Suprapubic skin (tissue), 4 donors: ENCODE results near the gene ATL1. TPM values are rescaled to one million over a fixed set of nuclear protein-coding genes. Genes with fewer than 3 reads are reported as not detected.

ENCODE experiments used
- DNase-seq, 2 donors: peaks; one replicate each; pipeline ENCODE4 v3.0.0-alpha.2; 2019; ENCODE audit warnings: low spot score in 2 of 2
- H3K27ac ChIP-seq: fragments of 200-600 bp; sonication (generic); one replicate; pipeline ENCODE4 v1.5.1; 2019
- H3K27me3 ChIP-seq: fragments of 200-600 bp; sonication (generic); one replicate; pipeline ENCODE4 v1.5.1; 2019
- H3K36me3 ChIP-seq: fragments of 200-600 bp; sonication (generic); one replicate; pipeline ENCODE4 v1.5.1; 2019
- H3K4me1 ChIP-seq: fragments of 200-600 bp; sonication (generic); one replicate; pipeline ENCODE4 v1.5.1; 2019
- H3K4me3 ChIP-seq: fragments of 200-600 bp; sonication (generic); one replicate; pipeline ENCODE4 v1.5.1; 2019; ENCODE audit warnings: mild to moderate bottlenecking
- H3K9me3 ChIP-seq: fragments of 200-600 bp; sonication (generic); one replicate; pipeline ENCODE4 v1.5.1; 2019
- CTCF ChIP-seq, 2 donors: fragments of 200-600 bp in 1 of 2; fragments of 450-650 bp in 1 of 2; sonication (generic) in 1 of 2; IDR thresholded peaks; one replicate each; pipeline ENCODE4 v1.5.1; 2016 to 2019; ENCODE audit warnings: antibody characterized with exemption in 2 of 2, mild to moderate bottlenecking in 1 of 2, moderate library complexity in 1 of 2
- EP300 ChIP-seq: sonication (generic); formaldehyde crosslinking; IDR thresholded peaks from one replicate; pipeline ENCODE4 v1.6.1; 2017; ENCODE audit warnings: antibody characterized with exemption
- POLR2A ChIP-seq, 2 donors: fragments of 450-650 bp; IDR thresholded peaks; one replicate each; pipeline ENCODE4 v1.6.1; 2017; ENCODE audit warnings: antibody characterized with exemption in 2 of 2, mild to moderate bottlenecking in 2 of 2, moderate library complexity in 2 of 2
- POLR2AphosphoS5 ChIP-seq, 3 donors: sonication (generic); formaldehyde crosslinking; IDR thresholded peaks; one replicate each; pipeline ENCODE4 v1.6.1; 2017; ENCODE audit warnings: antibody characterized with exemption in 3 of 3
- WGBS: methylation state at CpG from one replicate; pipeline ENCODE4 v1.1.5; 2018; 5-methylcytosine and 5-hydroxymethylcytosine counted together
- total RNA-seq, 4 donors: library from RNA; depleted of rRNA; stranded (reverse); fragments of >200 nt; gene quantifications; one replicate each; pipeline ENCODE4 v1.1.0, GENCODE V29; 2016

The ATL1 gene
- total RNA-seq, 4 donors from 2014 or later = 8.2 to 22.8 (median 14.5) TPM

DNA sequence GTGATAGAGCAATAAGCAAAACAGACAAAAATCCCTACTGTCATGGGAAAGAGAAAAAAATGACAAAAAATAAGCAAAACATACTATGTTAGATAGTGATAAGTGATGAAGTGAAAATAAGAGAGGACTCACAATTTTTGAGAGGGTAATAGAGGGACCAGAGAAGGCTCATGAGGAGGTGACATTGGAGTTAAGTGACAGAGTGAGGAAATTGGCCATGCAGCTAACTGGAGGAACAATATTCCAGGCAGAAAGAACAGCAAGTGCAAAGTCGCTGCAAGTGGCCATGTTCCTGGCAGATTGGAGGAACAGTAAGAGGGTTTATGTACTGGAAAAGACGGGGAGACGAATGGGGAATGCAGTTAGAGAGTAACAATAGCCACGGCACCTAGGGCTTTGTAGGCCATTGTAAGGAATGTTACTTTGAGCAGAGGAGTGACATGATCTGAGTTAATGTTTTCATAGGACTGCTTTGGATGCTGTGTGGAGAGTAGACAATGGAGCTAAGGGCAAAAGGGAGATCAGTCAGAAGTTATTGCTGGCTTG is 109.6 kb downstream of the ATL1 start:
- no peaks in the 10 kb centered on the region for H3K9me3 ChIP-seq
- TF ChIP-seq EP300 (no peak), CTCF (IDR thresholded peaks at IDR 0.05) (no peak), POLR2A (IDR thresholded peaks at IDR 0.05) (no peak), POLR2AphosphoS5 (IDR thresholded peaks at IDR 0.05) (no peak)
- H3K36me3 ChIP-seq = no peaks in the 10 kb centered on the region
- peaks cover 24% of the 10 kb centered on the region for H3K4me1 ChIP-seq
- no peak overlapping the region for H3K4me3 ChIP-seq
- no peaks in the 10 kb centered on the region for H3K27me3 ChIP-seq
- H3K27ac ChIP-seq = peak overlapping the region; percentile 34
- no peak for DNase-seq
- 85% methylated on average over 4 of the region's 4 CpGs for WGBS

- Histone ChIP-seq H3K9me3 (no peaks in the 10 kb centered on the region), H3K36me3 (no peaks in the 10 kb centered on the region), H3K27ac (peak overlapping the region; percentile 41), H3K4me1 (peaks cover 20% of the 10 kb centered on the region), H3K27me3 (no peaks in the 10 kb centered on the region), H3K4me3 (no peak overlapping the region)
- 80% methylated on average over 10 of the region's 10 CpGs for WGBS
- TF ChIP-seq CTCF (IDR thresholded peaks at IDR 0.05) (no peak), POLR2A (IDR thresholded peaks at IDR 0.05) (no peak), POLR2AphosphoS5 (IDR thresholded peaks at IDR 0.05) (no peak), EP300 (no peak)
- no peak for DNase-seq
Measured at GRCh38 chr14:50670196-50670865, 110.4 kb downstream of the ATL1 start.

GRCh38 chr14:50670866-50671256 is 110.9 kb downstream of the ATL1 start:
- peaks cover 20% of the 10 kb centered on the region for H3K4me1 ChIP-seq
- TF ChIP-seq EP300 (no peak), CTCF (IDR thresholded peaks at IDR 0.05) (no peak)
- DNase-seq = no peak
- no peak overlapping the region for H3K4me3 ChIP-seq
- no peaks in the 10 kb centered on the region for H3K27me3 ChIP-seq
- no peaks in the 10 kb centered on the region for H3K36me3 ChIP-seq
- no peaks in the 10 kb centered on the region for H3K9me3 ChIP-seq
- H3K27ac ChIP-seq = peak overlapping the region; percentile 41
- 94% methylated on average over 6 of the region's 6 CpGs for WGBS

- no peaks in the 10 kb centered on the region for H3K9me3 ChIP-seq
- H3K27ac ChIP-seq = no peak overlapping the region
- H3K4me1 ChIP-seq = peaks cover 14% of the 10 kb centered on the region
- H3K4me3 ChIP-seq = no peak overlapping the region
- H3K36me3 ChIP-seq = no peaks in the 10 kb centered on the region
- no peak for DNase-seq
- H3K27me3 ChIP-seq = no peaks in the 10 kb centered on the region
- 70% methylated on average over 2 of the region's 2 CpGs for WGBS
- no peak for TF ChIP-seq POLR2AphosphoS5 (IDR thresholded peaks at IDR 0.05)
- TF ChIP-seq CTCF (IDR thresholded peaks at IDR 0.05) = no peak
- TF ChIP-seq EP300 = no peak
Measured at GRCh38 chr14:50675597-50675996, 115.7 kb downstream of the ATL1 start.

GRCh38 chr14:50676814-50677516 is 117.0 kb downstream of the ATL1 start:
- 63% methylated on average over 7 of the region's 7 CpGs for WGBS
- Histone ChIP-seq H3K36me3 (no peaks in the 10 kb centered on the region), H3K4me1 (peaks cover 14% of the 10 kb centered on the region), H3K27ac (peak overlapping the region; percentile 16), H3K4me3 (no peak overlapping the region), H3K27me3 (no peaks in the 10 kb centered on the region), H3K9me3 (no peaks in the 10 kb centered on the region)
- DNase-seq = no peak
- TF ChIP-seq POLR2AphosphoS5 (IDR thresholded peaks at IDR 0.05) (no peak), POLR2A (IDR thresholded peaks at IDR 0.05) (no peak), CTCF (IDR thresholded peaks at IDR 0.05) (no peak), EP300 (no peak)
